ENCODE data around the gene PALM.
"Not testable (repeated sequence)": the region's sequence is repeated elsewhere in the genome, so short reads cannot be mapped to it uniquely, and the experiment has no call there.

Gene PALM

GRCh38 chr19:708154-709143, at the start of gene PALM:
Gene PALM, plus strand, starts transcription at chr19:708935. Its CDS starts 212 bp downstream, at chr19:709147.
- DNase-seq (ENCODE audit: low read depth): no peak

GRCh38 chr19:660793-661426, 47.8 kb upstream of the PALM start:
- no peak for DNase-seq (ENCODE audit: low read depth)

- DNase-seq (ENCODE audit: low read depth): peak; percentile 40
Measured at GRCh38 chr19:661427-662196, 47.1 kb upstream of the PALM start.

GRCh38 chr19:662207-662961, 46.4 kb upstream of the PALM start:
- peak; percentile 59 for DNase-seq (ENCODE audit: low read depth)

- DNase-seq (ENCODE audit: low read depth): peak; percentile 93
Measured at GRCh38 chr19:662962-663681, 45.6 kb upstream of the PALM start, which contains the start of gene RNF126. Gene RNF126, minus strand, starts transcription at chr19:663214. Its CDS starts 93 bp downstream, at chr19:663121.

- DNase-seq (ENCODE audit: low read depth): no peak
Measured at GRCh38 chr19:663682-664117, 45.0 kb upstream of the PALM start.

- DNase-seq (ENCODE audit: low read depth): peak; percentile 70
Measured at GRCh38 chr19:664913-665443, 43.8 kb upstream of the PALM start.

- DNase-seq (ENCODE audit: low read depth): not testable (repeated sequence)
Measured at GRCh38 chr19:666985-667573, 41.7 kb upstream of the PALM start.

GRCh38 chr19:668675-669434, 39.9 kb upstream of the PALM start:
- not testable (repeated sequence) for DNase-seq (ENCODE audit: low read depth)

- no peak for DNase-seq (ENCODE audit: low read depth)
Measured at GRCh38 chr19:670609-671075, 38.1 kb upstream of the PALM start.

GRCh38 chr19:674282-675151, 34.2 kb upstream of the PALM start:
- DNase-seq (ENCODE audit: low read depth): no peak

GRCh38 chr19:676007-676338, 32.8 kb upstream of the PALM start:
- DNase-seq (ENCODE audit: low read depth): no peak

- DNase-seq (ENCODE audit: low read depth): no peak
Measured at GRCh38 chr19:676339-677105, 32.2 kb upstream of the PALM start, which contains the start of gene FSTL3. Gene FSTL3, plus strand, starts transcription at chr19:676392. Its CDS starts 32 bp downstream, at chr19:676424.

GRCh38 chr19:677201-677600, 31.5 kb upstream of the PALM start:
- DNase-seq (ENCODE audit: low read depth): no peak

- no peak for DNase-seq (ENCODE audit: low read depth)
Measured at GRCh38 chr19:677601-678436, 30.9 kb upstream of the PALM start.

GRCh38 chr19:678791-679388, 29.8 kb upstream of the PALM start:
- DNase-seq (ENCODE audit: low read depth): no peak

Measured in stimulated activated CD8-positive, alpha-beta memory T cell treated with anti-CD3 and anti-CD28 coated beads, Interleukin-4, amount 100 ng/mL, for 24 hours (primary cell).